Ishikawa (cell line): Measurements from ENCODE around the gene HTRA2.

Experiments
- CEBPB ChIP-seq: IDR thresholded peaks from 2 replicates; pipeline ENCODE4 v1.6.1; 2012
- CREB1 ChIP-seq: IDR thresholded peaks from 2 replicates; pipeline ENCODE4 v1.6.1; 2012; ENCODE audit warnings: low read depth
- EGR1 ChIP-seq: IDR thresholded peaks from 2 replicates; pipeline ENCODE4 v1.6.1; 2012
- EP300 ChIP-seq: IDR thresholded peaks from 2 replicates; pipeline ENCODE4 v1.6.1; 2012; ENCODE audit warnings: borderline replicate concordance
- FOXM1 ChIP-seq: IDR thresholded peaks from 2 replicates; pipeline ENCODE4 v1.6.1; 2012; ENCODE audit warnings: low read depth, borderline replicate concordance
- NFIC ChIP-seq: IDR thresholded peaks from 2 replicates; pipeline ENCODE4 v1.6.1; 2012
- RAD21 ChIP-seq: IDR thresholded peaks from 2 replicates; pipeline ENCODE4 v1.6.1; 2012; ENCODE audit warnings: low read depth
- TAF1 ChIP-seq: IDR thresholded peaks from 2 replicates; pipeline ENCODE4 v1.6.1; 2012; ENCODE audit warnings: low read depth, mild to moderate bottlenecking
- TCF12 ChIP-seq: IDR thresholded peaks from 2 replicates; pipeline ENCODE4 v1.6.1; 2012; ENCODE audit warnings: low read depth
- TEAD4 ChIP-seq: IDR thresholded peaks from 2 replicates; pipeline ENCODE4 v1.6.1; 2012
- YY1 ChIP-seq: IDR thresholded peaks from 2 replicates; pipeline ENCODE4 v1.6.1; 2012; ENCODE audit warnings: low read depth
- ZBTB7A ChIP-seq: IDR thresholded peaks from 2 replicates; pipeline ENCODE4 v1.6.1; 2012; ENCODE audit warnings: low read depth
- TF ChIP-seq, protein P1 (sequence below): IDR thresholded peaks from 2 replicates; pipeline ENCODE4 v1.6.1; 2012; ENCODE audit warnings: low read depth, mild to moderate bottlenecking
- TF ChIP-seq, protein P2 (sequence below): IDR thresholded peaks from 2 replicates; pipeline ENCODE4 v1.6.1; 2012
- TF ChIP-seq, protein P3 (sequence below): IDR thresholded peaks from 2 replicates; pipeline ENCODE4 v1.6.1; 2012

HTRA2 gene

DNA sequence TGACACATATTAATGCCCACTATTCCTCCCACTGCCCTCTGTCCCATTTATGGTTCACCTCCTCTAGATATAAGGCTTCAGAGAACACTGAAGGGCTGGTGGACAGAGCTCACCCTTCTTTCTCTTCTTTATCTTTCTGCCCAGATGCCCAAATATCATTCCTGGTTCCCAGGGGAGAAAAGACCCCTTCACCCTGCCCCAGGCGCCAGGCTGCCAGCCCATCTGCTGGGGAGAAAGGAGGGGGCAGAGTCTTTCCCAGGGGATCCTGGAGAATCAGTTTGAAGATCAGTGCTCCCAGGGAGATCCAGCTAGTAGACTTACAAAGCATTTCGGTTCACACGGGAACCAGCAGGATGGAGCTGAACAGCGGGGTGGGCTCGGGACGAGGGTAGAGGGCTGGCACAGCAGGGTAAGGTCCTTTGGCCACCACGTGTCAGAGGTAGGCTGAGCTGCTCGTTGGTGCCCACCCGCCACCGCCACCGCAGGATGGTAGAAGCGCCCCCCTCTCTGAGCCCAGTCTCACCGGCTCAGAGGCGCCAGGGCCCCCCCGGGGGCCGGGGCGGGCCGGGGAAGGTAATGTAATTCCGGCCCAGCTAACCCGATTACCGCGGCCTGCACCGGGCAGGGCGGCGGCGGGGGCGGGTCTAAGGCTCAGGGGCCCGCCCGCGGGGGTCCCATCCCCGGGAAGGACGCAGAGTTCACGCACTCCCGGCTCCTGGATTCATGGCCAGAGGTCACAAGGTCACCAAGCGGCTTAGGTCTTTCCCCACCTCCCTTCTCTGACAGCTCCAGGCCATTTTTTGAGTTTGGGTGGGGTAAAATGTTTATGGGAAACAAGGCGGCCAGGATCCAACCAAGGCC is 16.8 kb upstream of the HTRA2 start:
- TF ChIP-seq, protein P1, sequence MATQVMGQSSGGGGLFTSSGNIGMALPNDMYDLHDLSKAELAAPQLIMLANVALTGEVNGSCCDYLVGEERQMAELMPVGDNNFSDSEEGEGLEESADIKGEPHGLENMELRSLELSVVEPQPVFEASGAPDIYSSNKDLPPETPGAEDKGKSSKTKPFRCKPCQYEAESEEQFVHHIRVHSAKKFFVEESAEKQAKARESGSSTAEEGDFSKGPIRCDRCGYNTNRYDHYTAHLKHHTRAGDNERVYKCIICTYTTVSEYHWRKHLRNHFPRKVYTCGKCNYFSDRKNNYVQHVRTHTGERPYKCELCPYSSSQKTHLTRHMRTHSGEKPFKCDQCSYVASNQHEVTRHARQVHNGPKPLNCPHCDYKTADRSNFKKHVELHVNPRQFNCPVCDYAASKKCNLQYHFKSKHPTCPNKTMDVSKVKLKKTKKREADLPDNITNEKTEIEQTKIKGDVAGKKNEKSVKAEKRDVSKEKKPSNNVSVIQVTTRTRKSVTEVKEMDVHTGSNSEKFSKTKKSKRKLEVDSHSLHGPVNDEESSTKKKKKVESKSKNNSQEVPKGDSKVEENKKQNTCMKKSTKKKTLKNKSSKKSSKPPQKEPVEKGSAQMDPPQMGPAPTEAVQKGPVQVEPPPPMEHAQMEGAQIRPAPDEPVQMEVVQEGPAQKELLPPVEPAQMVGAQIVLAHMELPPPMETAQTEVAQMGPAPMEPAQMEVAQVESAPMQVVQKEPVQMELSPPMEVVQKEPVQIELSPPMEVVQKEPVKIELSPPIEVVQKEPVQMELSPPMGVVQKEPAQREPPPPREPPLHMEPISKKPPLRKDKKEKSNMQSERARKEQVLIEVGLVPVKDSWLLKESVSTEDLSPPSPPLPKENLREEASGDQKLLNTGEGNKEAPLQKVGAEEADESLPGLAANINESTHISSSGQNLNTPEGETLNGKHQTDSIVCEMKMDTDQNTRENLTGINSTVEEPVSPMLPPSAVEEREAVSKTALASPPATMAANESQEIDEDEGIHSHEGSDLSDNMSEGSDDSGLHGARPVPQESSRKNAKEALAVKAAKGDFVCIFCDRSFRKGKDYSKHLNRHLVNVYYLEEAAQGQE, result no peak
- TF ChIP-seq TEAD4 (no peak), NFIC (no peak), TAF1 (no peak), EP300 (no peak), YY1 (no peak), RAD21 (no peak)
- TF ChIP-seq, protein P2, sequence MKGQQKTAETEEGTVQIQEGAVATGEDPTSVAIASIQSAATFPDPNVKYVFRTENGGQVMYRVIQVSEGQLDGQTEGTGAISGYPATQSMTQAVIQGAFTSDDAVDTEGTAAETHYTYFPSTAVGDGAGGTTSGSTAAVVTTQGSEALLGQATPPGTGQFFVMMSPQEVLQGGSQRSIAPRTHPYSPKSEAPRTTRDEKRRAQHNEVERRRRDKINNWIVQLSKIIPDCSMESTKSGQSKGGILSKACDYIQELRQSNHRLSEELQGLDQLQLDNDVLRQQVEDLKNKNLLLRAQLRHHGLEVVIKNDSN, result no peak
- TF ChIP-seq, protein P3, sequence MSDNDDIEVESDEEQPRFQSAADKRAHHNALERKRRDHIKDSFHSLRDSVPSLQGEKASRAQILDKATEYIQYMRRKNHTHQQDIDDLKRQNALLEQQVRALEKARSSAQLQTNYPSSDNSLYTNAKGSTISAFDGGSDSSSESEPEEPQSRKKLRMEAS, result no peak

DNA sequence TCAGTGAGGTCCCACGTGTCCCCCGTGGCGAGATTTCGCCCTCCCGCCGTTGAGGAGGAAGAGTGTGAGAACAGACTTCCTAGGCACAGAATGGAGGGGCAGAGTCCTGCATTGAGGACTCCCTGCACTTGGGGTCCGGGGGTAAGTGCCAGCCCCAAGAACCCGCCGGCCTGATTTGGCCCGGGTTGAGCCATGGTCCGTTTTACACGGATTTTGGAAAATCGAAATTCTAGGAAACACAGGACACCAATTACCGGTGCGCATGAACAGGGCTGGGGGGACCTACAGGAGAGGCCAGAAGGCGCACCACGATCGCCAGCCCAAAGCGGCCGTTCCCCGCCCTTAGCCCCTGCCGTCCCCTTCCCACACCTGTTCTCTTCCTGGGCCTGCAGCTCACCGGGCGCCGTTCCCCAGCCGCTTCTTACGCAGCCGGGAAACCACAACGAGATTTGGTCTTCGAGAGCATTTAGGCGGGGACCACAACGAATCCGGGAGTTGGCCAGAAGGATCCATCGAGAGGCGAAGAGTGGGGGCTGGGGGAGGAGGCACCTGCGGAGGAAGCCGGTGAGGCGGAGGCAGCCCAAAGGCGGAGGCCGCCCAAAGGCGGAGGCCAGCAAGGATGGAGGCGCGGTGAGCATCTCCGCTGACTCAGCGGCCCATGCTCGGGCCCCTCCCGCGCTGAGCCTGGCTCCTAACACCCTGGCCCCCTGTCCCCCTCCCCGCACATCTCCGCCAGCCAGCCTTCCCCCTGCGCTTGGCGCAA is 15.9 kb upstream of the HTRA2 start:
- TF ChIP-seq RAD21 (no peak), EGR1 (no peak)
- TF ChIP-seq, protein P2, result no peak

DNA sequence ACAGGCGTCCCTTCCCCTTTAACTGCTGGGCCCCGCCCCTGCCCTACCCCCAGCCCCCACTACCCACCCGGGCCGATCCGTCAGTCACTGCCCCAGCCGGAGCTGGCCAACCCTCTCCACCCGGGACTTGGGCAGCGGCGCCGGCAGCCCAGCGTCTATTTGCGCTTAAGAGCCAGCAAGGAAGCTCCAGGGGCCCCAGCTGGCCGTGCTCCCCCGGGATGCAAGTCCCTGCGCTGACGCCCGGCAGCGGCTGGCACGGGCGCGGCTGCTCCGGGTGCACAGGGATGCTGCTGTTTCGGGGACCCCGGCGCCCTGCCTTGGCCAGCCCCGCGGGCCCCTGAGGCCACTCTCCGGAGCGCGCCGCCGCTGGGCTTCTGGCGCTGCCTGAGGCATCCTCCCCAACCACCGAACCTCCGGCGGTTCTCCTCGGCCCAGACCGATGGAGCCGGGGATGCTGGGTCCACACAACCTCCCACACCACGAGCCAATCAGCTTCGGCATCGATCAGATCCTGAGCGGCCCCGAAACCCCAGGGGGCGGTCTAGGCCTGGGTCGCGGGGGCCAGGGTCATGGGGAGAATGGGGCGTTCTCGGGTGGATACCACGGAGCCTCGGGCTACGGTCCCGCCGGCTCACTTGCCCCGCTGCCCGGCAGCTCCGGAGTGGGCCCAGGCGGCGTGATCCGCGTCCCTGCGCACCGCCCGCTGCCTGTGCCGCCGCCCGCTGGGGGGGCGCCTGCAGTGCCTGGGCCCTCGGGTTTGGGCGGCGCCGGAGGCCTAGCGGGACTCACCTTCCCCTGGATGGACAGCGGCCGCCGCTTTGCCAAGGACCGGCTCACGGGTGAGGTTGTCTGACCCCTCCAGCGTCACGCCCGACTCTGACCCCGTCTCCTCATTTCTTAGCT is 15.1 kb upstream of the HTRA2 start, which contains the start of gene TLX2:
Gene TLX2, plus strand, starts transcription at position 83 of the 903 bp plus-strand sequence. Its CDS starts 357 bp downstream, at position 440.
- TF ChIP-seq, protein P1, result no peak
- TF ChIP-seq ZBTB7A (no peak), EP300 (no peak), TEAD4 (no peak), CEBPB (no peak), RAD21 (no peak), CREB1 (no peak), FOXM1 (no peak), EGR1 (no peak), YY1 (no peak), NFIC (no peak), TCF12 (no peak), TAF1 (no peak)
- TF ChIP-seq, protein P2, result no peak
- TF ChIP-seq, protein P3, result no peak

DNA sequence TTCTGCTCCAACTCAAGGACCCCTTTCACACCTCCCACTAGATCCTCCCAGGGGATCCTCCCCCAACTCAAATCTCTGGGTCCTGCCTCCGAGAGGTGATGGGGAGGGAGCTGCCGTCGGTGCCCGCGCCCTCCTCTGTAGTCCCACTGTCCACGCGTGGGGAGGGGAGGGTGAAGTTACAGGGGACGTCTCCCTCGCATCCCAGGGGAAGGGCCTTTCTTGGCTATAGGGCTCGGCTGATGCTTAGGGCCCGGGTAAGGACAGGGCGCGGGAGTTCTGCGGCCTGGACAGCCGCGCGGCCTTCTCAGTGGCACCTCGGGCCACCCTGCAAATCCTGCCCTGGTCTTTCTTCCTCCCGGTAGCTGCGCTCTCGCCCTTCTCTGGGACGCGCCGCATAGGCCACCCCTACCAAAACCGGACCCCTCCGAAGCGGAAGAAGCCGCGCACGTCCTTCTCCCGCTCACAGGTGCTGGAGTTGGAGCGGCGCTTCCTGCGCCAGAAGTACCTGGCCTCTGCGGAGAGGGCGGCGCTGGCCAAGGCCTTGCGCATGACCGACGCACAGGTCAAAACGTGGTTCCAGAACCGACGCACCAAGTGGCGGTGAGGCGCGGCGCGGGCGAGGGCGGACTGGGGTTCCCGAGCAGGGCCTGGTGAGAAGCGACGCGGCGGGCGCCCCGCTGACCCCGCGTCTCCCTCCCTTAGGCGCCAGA is 14.3 kb upstream of the HTRA2 start:
- TF ChIP-seq NFIC (no peak), ZBTB7A (no peak), TAF1 (no peak), TEAD4 (no peak), EGR1 (no peak), TCF12 (no peak), FOXM1 (no peak), RAD21 (no peak), EP300 (no peak), CEBPB (no peak), CREB1 (no peak), YY1 (no peak)
- TF ChIP-seq, protein P1, result no peak
- TF ChIP-seq, protein P3, result no peak
- TF ChIP-seq, protein P2, result no peak
